NCI-H1436 (cell line): ENCODE results near the gene LAMTOR3.
A peak's percentile ranks its signal among the peaks of the same experiment; 100 is the strongest.

Source experiments
- DNase-seq: peaks from one replicate; lab custom pipeline; 2025; lab: John Stamatoyannopoulos, UW

LAMTOR3 gene, protein sequence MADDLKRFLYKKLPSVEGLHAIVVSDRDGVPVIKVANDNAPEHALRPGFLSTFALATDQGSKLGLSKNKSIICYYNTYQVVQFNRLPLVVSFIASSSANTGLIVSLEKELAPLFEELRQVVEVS

DNA sequence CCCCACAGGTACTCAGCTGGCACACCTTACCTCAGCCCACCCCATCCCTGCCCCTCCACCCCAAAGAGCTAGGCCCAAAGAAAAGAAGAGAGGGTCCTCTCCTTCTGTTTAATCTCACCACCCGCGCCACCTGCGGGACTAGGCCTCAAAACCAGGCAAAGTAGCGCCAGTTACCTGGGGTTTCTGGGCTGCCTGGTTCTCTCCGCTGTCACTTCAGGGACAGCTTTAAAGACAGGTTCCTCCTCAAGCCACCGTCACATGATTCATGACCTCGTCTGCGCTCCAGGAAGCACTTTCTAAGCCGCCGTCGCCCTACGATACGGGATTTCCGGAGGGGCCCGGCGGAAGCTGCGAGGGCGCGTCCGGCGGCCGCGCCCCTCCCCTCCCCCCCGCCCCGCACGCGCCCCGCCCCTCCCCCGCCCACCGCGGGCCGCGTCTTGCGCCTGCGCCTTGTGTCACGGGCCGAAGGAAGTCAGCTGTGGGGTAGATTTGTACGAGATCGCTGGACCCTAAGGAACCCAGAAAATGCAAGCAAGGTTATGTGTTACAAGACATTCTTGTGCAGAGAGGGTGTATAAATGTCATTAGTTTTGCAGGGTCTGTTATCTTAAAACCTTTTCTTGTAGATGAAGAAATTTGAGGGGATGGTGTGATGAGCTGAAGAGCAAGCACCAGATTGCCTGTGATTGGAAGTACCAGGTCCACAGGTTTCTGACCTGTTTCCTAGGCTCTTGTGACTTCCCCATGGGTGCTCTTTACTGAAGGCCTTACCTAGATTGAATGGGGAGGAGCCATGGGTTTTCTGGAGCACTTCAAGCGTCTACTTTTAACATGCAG lies at the start of gene LAMTOR3:
LAMTOR3 (minus strand) TSS at position 267 of the 837 bp plus-strand sequence. CDS start 464 bp downstream, outside the sequence.
- peak; percentile 89 for DNase-seq

DNA sequence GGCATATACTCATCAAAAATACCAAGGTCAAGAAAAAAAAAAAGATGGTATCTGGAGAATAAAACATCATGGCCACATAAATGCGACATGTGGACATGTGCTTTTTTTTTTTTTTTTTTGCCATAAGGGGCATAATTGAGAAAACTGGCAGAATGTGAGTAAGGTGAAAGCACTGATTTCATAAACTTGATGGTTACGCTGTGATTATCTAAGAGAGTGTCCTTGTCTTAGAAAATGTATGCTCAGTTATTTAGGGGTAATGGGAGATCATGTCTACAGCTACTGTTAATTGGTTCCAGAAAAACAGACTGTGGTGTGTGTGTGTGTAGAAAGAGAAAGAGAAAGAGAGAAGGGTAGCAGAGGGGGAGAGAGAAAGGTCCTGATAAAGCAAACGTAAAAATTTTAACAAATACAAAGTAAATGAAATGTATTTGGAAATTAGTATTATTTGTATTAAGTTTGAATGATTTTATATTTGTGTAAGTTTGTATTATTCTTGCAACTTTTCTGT lies 44.1 kb upstream of the LAMTOR3 start:
- no peak for DNase-seq

- no peak for DNase-seq
Observed at GRCh38 chr4:99934891-99935290, 40.7 kb upstream of the LAMTOR3 start.

GRCh38 chr4:99927566-99927965 lies 33.3 kb upstream of the LAMTOR3 start:
- DNase-seq, result no peak

DNA sequence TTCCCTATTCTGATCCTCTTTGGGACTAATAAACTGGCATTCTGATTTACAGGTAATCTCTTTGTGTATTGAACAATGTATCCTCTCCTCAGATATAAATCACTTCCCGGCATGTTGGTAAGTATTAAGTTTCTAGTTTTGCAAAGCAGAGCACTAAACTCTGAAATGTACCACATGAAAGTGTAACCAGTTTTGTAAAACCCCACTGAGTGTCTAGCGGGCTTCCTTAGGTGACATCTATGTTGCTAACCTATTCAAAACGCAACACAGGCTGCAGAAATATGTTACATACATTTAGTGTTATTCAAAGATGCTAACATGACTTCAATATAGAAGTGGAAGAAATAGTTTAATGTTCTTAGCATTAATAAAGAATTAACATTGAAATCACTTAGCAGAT lies 26.9 kb upstream of the LAMTOR3 start:
- no peak for DNase-seq

GRCh38 chr4:99918656-99919055 lies 24.4 kb upstream of the LAMTOR3 start:
- no peak for DNase-seq

GRCh38 chr4:99917575-99917974 lies 23.3 kb upstream of the LAMTOR3 start:
- DNase-seq, result no peak

DNA sequence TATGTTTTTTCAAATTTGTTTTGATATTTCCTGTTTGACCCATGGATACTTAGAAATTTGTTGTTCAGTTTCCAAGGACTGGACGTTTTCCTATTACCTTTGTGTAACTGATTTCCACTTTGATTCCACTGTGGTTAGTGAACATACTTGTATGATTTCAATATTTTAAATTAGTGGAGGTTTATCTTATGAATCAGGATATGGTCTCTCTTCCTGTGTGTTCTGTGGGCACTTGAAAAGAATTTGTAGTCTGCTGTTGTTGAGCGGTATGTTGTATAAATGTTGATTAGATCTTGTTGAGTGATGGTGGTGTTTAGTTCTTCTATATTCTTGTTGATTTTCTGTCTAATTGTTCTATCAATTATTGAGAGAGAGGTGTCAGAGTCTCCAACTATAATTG lies 21.2 kb upstream of the LAMTOR3 start:
- no peak for DNase-seq

DNA sequence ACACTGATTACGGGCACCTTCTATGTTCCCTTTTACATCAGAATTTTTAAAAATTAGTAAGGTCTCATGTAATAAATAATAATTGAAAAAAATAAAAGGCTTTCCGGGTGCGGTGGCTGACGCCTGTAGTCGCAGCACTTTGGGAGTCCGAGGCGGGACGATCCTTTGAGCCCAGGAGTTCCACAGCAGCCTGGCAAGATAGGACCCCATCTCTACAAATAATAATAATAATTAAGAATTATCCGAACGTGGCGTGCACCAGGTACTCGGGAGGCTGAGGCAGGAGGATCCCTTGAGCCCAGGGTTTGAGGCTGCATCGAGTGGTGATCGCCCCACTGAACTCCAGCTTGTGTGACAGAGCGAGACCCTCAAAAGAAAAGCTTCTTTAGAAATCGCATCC lies 771 bp upstream of the LAMTOR3 start:
- no peak for DNase-seq

DNA sequence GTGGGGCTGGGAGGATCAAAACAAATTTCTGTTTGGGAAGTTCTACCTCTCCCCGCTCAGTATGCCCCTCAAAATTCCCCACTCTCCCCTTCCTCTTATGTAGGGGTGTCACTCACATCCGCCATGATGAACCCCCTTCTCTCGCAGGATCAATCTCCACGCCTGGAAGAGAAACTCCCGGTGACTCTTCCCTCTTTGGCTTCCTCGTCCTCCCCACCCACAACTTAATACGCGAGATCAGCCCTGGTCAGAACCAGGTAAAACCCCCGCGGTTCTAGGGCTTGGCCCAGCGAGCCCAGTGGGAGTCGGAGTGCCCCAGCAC lies 427 bp downstream of the LAMTOR3 start:
- no peak for DNase-seq

- no peak for DNase-seq
Observed at GRCh38 chr4:99893029-99893428, 1.2 kb downstream of the LAMTOR3 start.

DNA sequence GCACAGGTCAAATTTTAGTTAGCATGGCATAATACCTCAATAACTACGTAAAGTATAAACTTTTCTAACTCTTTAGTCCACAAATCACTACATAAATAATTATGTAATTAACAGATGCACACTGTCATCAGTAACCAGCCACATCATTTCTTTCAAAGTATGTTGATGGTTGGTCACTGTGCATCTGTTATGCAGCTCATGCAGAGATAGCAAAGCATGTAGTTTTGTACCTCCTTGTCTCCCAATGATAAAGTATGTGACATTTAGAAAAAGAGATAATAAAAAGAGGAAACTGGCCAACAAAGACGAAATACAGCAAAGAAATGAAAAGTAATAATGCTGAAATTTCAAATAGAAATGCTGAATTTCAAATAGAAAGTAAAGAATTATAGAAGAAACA lies 2.9 kb downstream of the LAMTOR3 start:
- DNase-seq, result no peak

DNA sequence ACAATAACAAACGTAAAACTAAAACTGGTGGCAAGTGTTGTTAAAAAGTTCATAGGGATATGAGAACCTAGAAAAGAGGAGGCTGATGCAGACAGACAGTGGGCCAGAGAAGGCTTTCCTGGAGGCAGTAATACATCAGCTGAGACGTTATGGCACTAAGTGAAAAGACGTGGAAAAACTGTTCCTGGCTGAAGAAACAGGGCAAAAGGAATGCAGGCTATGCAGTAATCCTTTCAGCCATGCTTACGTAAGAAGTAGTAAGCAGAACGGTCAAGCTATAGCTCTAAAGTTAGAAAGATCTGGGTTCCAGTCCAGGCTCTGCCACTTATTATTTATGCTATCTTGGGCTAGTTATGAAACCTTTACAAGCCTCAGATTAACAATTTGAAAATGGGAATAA lies 6.4 kb downstream of the LAMTOR3 start:
- DNase-seq, result no peak

GRCh38 chr4:99886146-99886545 lies 8.1 kb downstream of the LAMTOR3 start:
- DNase-seq, result no peak

- DNase-seq, result no peak
Observed at GRCh38 chr4:99885687-99886086, 8.5 kb downstream of the LAMTOR3 start.

DNA sequence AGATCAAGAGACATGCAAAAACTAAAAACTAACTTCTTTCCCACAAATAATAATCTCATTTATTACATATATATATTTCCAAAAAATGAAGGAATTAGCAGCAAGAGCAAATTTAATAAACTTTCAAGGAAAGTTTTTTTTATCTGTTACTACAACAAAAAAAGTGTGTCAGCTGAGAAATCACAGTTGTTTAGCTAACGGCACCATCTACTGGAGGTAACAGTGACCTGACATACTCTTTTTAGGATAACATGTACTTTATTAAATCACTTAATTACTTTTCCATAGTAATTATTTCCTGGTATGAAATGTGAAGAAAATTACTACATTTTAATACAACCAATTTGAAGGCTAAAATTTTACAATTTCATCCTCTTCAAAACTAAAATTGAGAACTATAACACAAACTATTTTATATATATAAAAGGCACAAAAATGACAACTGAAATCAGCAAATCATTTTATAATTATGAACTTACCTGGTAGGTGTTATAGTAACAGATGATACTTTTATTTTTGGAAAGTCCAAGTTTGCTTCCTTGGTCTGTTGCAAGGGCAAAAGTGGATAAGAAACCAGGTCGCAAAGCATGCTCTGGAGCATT lies 9.1 kb downstream of the LAMTOR3 start:
- peak; percentile 18 for DNase-seq

- no peak for DNase-seq
Observed at GRCh38 chr4:99879458-99879857, 14.8 kb downstream of the LAMTOR3 start.

DNA sequence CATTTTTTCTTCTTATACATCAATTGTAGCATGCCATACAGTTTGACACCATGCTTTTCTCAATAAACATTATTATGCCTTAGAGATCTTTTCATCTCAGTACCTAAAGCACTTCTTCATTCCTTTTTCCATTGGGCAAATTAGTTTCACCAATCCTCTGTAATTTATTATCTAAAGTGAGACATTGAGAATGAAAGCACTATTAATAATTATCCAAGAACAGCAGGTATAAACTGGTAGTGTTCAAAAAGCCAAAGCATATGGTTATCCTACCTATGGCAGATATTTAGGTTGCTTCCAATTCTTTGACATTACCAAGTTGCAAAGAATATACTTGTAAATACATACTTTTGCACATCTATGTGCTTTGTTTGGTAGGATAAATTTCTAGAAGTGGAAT lies 15.6 kb downstream of the LAMTOR3 start:
- DNase-seq, result no peak

DNA sequence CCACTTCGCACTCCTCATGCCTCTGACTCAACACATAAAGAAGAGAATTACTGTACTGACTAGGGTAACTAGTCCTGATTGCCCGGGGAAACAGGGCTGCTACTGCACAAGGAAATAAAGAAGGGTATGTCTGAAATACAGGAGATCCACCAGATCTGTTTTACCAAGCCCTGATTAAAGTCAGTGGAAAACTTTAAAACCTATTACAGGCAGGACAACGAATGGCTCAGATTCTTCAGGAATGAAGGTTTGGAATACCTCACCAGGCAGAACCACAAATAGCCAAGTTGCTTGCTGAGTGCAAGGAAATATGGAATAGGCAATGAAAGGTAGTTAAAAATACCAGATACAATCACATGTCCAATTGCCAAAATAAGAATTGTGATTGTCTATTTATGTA lies 17.3 kb downstream of the LAMTOR3 start:
- DNase-seq, result no peak

DNA sequence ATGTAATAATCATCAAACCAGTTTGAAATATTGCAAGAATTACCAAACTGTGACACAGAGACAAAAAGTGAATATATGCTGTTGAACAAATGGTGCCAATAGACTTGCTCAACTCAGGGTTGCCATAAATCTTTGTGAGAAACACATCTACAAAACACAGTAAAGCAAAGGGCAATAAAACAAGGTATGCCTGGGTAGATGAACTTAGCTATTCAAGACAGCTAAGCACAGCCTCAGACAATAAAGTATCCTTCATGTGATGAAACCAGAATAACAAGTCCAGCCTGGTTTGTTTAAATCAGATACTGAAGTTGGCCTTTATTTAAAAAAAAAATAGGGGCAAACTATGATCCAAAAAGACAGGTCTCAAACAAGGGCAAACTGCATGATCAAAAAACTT lies 19.2 kb downstream of the LAMTOR3 start:
- no peak for DNase-seq

DNA sequence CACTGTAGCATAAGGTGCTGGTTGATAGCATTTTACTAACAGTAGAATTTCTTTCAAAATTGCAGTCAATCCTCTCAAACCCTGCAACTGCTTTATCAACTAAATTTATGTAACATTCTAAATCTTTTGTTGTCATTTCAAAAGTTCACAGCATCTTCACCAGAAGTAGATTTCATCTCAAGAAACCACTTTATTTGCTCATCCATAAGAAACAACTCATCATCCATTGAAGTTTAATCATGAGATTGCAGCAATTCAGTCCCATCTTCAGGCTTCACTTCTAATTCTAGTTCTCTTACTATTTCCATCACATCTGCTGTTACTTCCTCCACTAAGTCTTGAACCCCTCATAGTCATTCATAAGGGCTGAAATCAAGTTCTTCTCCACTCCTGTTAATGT lies 21.7 kb downstream of the LAMTOR3 start:
- DNase-seq, result no peak

- no peak for DNase-seq
Observed at GRCh38 chr4:99868126-99868596, 26.1 kb downstream of the LAMTOR3 start.

DNA sequence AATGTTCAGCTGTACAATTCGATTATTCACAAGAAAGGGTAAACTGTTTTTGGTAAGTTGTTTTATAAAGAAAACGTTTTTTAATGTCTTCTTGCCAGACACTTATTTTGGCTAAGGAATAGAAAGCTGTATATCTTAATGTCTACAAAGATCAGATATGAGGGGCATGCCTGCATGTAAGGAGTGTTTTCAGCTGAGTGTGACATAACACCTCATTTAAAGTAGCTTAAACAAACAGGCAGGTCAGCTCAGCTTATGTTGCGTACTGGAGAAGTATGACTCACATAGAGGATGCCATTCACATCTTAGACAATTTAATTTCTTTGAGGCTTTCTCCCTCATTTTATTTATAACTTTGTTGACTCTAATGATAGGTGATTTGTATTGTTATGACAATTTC lies 30.4 kb downstream of the LAMTOR3 start:
- no peak for DNase-seq
